SKM-1 treated with dmso at 0.1 percent for 144 hours (cell line): ENCODE measurements around the gene CLCN3.
A peak's percentile ranks its signal among the peaks of the same experiment; 100 is the strongest.
"Not testable (repeated sequence)": the region's sequence is repeated elsewhere in the genome, so short reads cannot be mapped to it uniquely, and the experiment has no call there.

ENCODE experiments used
- DNase-seq: peaks from one replicate; lab custom pipeline; 2025; ENCODE audit not compliant: unreplicated experiment; lab: John Stamatoyannopoulos, UW

CLCN3 gene

DNA sequence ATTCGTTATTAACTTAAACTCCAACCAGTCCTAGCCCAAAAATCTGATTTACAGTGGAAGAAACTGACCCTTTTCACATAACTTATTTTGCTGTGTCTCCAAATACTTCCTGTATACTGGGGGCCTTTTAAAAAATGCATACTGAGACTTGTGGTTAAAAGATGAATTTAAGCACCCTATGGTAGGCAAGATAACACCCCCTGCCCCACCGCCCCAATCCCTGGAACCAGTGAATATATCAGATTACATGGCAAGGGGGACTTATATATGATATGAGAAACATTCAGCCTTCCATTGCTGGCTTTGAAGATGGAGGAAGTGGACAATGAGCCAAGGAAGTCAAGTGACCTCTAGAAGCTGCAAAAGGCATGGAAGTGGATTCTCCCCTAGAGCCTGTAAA lies 3.1 kb upstream of the CLCN3 start:
- no peak for DNase-seq

- no peak for DNase-seq
Observed at GRCh38 chr4:169618286-169618685, 2.1 kb upstream of the CLCN3 start.

GRCh38 chr4:169618986-169619385 lies 1.4 kb upstream of the CLCN3 start:
- DNase-seq: no peak

DNA sequence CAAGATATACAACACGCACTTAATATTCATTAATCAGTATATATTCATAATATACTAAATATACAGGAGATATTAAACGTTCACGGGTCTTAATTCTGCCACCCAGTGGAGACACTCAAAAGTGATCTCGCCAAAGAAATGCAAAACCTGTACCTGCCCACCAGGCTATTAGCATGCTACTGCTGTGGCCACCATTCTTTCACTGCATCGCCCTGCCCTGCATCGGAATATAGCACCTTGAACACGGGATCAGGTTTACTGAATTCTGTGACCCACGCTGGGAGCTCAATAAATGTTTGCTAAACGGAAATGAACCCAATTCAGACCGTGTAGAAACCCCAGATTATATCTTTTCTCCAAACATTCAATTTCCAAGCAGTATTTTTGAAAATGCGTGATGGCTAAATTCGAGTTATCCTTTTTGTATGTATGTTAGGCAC lies 840 bp upstream of the CLCN3 start:
- DNase-seq: peak; percentile 43

GRCh38 chr4:169620880-169621248 lies 486 bp downstream of the CLCN3 start:
- DNase-seq: no peak

DNA sequence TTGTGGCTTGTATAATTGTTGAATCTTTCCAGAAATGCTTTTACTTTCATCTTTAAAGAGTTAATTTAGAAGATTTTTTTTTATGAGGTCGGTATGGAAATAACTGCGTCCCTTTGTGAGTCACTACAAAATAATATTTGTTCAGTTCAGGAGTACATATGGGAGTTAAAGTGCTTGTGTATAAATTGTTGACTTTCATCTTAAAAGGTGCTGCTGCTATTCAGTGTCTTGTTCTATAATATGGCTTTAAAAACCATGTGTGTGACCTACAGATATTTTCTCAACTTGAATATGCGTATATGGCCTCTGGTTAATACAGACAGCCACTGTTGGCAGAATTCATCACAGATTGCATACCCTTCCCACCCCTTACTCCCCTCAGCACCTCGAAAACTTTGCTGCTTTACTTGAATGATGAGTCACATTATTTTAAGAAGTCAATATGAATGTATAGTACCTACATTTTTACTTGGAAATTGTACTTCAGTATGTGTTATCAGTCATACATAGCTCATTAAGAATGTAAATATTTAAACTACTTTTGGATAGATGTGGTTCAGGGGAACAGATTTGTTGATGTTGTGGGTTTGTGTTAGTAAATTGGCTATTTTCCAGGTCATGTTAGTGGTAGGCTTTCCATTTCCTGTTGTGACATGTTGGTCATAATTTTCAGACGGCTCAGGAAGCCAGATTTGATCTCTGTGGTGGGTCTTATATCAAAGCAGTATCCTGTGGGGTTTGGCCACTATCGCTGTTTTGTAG lies 1.5 kb downstream of the CLCN3 start:
- DNase-seq: no peak

DNA sequence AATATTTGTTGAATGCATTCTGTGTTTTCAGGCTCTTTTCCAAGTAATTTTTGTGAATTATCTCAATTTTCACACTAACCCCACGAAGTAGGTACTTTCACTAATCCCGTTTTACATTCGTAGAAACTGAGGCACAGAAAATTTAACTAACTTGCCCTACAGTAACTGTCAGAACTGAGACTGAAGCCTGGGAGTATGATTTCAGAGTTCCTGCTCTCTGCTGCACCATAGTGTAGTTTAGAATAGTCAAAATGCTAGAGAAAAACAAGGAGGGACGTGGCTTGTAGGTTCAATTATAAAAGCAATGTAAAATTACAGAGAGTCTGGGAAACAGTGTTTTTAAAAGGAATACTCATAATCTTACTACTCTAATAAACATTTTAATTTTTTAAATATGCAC lies 2.2 kb downstream of the CLCN3 start:
- no peak for DNase-seq

GRCh38 chr4:169624012-169624411 lies 3.6 kb downstream of the CLCN3 start:
- DNase-seq: not testable (repeated sequence)

GRCh38 chr4:169625886-169626285 lies 5.5 kb downstream of the CLCN3 start:
- no peak for DNase-seq

GRCh38 chr4:169626331-169627282 lies 6.2 kb downstream of the CLCN3 start:
- DNase-seq: no peak

GRCh38 chr4:169627307-169627706 lies 6.9 kb downstream of the CLCN3 start:
- DNase-seq: no peak

GRCh38 chr4:169628579-169628978 lies 8.2 kb downstream of the CLCN3 start:
- DNase-seq: no peak

DNA sequence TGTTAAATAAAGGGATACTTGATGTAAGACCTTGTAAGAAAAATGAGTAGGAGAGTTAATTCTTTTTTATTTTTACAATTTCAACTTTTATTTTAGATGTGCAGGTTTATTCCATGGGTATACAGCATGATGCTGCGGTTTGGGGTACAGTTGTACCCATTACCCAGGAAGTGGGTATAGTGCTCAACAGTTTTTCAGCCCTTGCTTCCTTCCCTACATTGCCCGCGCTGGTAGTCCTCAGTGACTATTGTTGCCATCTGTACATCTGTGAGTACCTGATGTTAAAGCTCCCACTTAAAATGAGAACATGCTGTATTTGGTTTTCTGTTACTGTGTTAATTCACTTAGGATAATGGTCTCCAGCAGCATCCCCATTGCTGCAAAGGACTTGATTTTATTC lies 9.7 kb downstream of the CLCN3 start:
- no peak for DNase-seq

GRCh38 chr4:169632896-169633295 lies 12.5 kb downstream of the CLCN3 start:
- DNase-seq: no peak

DNA sequence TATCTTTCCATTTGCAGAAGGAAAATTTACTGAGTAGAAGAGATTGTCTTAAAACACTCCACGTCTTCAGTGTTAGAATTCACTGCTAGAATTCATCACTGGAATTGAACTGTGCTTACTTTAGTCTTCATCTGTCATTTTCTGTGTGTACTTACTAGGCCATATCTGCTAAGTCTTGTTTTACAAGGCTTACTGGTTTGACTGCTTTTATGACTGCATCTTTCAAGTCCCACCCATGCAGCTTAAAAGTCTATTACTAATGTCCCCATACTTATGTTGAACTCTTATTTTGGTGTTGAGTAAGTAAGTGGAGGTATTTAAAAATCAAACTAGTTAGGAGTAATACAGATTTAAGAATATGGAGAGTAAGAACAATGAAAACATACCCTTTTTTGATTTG lies 14.6 kb downstream of the CLCN3 start:
- no peak for DNase-seq

- DNase-seq: no peak
Observed at GRCh38 chr4:169640261-169640870, 20.0 kb downstream of the CLCN3 start.

DNA sequence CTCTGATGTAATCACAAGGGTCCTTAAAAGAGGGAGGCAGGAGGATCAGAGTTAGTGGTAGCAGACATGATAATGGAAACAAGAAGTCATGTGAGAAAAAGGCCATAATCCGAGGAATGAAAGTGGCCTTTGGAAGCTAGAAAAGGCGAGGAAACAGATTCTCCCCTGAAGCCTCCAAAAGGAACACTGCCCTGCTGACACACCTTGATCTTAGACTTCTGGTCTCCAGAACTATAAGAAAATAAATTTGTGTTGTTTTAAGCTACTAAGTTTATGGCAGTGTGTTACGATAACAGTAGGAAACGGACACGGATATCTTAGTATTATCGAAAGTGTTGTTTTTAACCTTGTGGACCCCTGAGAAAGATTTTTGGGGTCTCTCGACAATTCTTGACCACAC lies 24.4 kb downstream of the CLCN3 start:
- DNase-seq: no peak

DNA sequence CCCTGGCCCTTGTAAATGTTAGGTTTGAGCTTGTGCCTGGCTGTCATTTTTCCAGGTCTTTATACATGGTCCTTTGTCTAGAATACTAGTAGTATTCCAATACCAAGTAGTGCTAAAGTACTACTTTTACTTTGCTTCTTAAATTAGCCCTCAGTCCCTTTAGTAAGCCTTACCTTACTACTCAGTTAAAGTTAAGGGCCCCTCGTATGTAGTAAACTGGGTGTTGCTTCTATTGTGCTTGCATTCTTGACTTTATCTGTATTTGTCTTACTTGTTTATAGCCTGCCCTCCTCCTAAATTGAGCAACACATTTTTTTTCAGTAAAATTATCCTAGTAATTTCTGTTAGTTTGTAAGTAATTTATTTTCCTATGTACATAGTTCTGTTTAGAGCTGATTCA lies 25.2 kb downstream of the CLCN3 start:
- DNase-seq: no peak

- DNase-seq: no peak
Observed at GRCh38 chr4:169649545-169650226, 29.3 kb downstream of the CLCN3 start.

DNA sequence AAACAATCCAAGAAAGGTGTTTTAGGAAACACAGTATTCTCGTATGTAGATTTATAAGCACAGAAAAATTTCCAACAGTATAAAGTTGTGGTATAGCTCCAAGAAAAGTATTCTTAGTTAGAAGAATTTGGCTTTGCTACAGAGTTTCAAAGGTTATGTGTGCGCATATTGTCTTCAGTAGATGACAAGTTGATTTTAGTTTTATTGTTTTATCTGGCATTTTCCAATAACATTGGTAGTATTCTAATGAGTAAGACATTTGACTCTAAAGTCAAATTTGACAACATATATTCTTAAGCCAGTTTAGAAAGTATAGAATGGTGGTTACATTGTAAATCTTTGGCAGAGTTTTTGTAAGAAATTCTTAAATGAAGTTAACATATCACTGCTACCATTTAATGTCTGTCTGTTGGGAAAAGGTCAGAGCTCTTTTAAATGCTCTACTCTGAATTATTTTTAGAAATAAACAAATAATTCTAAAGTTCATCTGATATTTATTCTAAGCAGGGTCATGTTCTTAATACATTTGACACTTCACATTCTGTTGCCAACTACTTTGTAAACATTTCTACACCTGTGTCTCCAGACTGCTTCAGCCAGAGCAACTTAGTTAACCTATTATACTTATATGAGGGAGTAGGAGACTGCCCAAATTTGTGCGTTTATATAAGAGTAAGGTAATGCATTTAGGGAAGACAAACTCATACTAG lies 30.0 kb downstream of the CLCN3 start:
- DNase-seq: no peak

DNA sequence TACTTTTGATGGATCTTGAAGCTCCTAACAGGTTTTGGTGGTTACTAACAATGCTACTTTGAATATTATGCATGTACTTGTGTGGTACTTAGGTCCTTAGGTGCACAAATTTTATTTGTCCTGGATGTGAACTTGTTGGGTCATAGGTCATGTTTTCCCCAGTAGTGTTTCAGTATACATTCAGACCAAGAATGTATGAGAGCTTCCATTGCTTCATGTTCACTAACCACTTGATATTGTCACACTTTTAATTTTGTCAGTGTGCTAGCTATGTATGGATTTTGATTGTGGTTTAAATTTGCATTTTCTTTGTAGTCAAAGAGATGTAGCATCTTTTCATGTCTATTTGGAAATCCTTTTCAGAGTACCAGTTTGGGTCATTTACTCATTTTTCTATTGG lies 32.2 kb downstream of the CLCN3 start:
- no peak for DNase-seq
